ENCODE measurements around the gene FBLN2.

The FBLN2 gene

DNA sequence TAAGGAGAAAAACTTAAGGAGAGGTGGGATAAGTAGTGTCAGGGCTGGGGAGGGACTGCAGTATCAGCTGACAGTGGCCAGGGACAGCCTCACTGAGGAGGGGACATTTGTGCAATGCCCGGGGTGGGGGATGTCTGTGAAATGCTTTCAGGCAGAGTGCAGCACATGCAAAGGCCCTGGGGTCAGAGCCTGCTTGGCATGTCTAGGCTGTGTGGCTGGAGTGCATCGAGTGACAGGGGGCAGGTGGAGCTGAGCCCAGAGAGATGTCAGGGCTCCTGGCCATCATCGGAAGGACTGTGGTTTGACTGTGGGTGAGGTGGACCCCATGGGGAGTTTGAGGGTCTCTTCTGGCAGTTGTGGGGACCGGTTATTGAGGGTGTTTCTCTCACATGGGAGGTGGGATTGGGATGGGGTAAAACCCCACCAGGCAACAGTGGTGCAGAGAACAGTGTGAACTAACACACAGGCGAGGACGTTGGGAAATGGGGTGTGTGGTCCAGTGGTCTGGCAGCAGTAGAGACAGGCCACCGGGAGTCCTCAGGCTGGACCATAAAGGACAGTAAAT, 61.2 kb downstream of the FBLN2 start:
- DNase-seq: no peak

GRCh38 chr3:13611221-13611620, 62.3 kb downstream of the FBLN2 start:
- DNase-seq: no peak

DNA sequence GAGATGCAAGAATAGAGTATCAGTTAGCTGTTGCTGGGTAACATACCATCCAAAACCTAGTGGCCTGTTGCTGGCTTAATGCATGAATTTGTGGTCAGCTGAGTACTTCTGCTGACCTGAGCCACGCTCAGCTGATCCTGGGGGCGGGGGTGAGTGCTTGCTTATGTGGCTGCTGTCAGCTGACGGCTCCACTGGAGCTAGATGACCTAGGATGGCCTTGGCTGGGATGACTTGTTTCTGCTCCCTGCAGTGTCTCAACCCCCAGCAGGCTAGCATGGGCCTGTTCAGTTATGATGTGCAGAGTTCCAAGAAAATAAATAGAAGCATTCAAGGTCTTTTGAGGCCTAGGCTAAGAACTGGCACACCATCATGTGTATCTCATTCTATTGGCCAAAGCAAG, 63.9 kb downstream of the FBLN2 start:
- no peak for DNase-seq

DNA sequence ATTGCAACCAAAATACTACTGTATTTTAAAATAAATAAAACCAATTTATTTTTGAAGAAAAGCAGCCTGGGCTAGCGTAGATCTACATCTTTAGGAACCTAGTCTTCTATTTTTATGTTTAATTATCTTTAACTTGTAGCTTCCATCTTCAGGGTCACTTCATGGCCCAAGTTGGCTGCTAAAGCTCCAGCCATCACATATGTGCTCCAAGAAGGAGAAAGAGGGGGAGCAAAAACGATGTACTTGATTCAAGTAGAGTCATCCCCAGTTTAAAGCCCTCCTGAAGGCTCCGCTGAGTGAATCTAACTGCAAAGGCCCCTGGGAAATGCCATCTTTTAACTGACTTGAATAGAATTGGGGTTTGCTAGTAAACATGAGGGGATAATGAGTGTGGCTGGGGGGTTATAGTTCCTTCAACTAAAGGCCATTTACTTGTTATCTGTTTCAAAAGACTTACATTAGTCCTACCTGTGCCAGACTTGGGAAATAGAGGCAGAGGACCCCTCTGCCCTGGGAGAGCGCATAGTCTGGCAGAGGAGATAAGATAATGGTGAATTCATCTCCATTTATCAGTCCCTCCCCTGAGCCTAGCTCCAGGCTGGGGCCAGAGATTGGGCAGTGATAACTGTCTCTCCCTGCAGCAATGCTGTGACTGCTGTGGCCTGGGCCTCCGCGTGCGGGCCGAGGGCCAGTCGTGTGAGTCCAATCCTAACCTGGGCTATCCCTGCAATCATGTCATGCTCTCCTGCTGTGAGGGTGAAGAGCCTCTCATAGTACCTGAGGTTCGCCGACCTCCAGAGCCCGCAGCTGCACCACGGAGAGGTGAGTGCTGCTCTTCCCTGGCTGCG, 64.6 kb downstream of the FBLN2 start:
- DNase-seq: no peak

DNA sequence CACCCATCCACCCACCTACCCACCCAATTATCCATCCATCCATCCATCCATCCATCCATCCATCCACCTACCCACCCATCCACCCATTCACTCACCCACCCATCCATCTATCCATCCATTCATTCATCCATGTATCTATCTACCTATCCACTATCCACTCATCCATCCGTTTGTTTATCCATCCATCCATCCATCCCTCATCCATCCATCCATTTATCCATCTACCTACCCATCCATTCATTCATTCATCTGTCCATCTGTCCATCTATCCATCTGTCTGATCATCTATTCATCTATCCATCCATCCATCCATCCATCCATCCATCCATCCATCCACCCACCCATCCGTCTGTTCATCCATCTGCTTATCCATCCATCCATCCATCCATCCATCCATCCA, 65.7 kb downstream of the FBLN2 start:
- DNase-seq: no peak

- DNase-seq: no peak
Measured at GRCh38 chr3:13615019-13615528, 66.1 kb downstream of the FBLN2 start.

GRCh38 chr3:13616359-13616758, 67.4 kb downstream of the FBLN2 start:
- DNase-seq: no peak

GRCh38 chr3:13617097-13617738, 68.3 kb downstream of the FBLN2 start:
- DNase-seq: no peak

GRCh38 chr3:13617981-13618380, 69.1 kb downstream of the FBLN2 start:
- DNase-seq: no peak

- DNase-seq: no peak
Measured at GRCh38 chr3:13618836-13619235, 69.9 kb downstream of the FBLN2 start.

DNA sequence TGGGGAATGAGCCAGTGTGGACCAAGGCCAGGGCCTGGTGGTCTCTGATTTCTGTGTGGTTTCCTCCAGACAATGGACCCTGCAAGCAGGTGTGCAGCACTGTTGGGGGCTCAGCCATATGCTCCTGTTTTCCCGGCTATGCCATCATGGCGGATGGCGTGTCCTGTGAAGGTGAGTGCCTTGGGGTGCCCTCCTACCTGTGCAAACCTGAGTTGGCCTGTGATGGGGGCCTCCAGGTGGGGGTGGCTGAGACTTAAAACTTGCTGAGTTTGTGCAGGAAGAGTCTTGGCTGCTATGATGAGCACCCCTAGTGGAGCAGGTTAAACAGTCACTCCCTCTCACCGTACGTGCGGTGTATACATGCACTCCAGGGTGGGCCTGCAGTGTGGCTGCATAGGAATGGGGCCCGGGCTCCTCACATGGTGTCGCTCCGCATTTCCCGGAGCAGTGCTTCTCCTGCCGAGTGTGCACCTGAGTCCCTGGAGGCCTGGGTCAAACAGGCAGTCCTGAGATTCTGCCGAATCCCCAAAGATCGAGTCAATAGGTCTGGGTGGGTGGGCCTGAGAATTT, 70.8 kb downstream of the FBLN2 start:
- no peak for DNase-seq

DNA sequence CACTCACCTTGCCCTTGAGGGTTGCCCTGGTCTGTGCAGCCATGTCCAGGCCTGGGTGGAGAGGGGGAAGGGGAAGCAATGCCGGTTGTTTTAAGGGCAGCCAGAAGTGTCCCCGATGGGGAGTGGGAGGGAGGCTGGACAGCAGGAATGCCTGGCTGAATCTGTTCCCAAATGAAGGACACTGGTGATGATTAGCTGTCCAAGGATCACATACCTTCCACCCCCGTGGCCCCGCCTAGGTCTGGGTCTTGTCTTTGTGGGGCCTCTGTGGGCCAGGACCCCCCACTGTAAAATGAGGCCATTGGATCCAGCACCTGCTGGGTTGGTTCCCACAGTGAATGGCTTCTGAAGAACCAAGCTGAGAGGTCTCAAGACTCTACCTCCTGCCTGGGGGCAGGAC, 71.4 kb downstream of the FBLN2 start:
- DNase-seq: no peak

GRCh38 chr3:13620776-13621365, 71.9 kb downstream of the FBLN2 start:
- DNase-seq: no peak

DNA sequence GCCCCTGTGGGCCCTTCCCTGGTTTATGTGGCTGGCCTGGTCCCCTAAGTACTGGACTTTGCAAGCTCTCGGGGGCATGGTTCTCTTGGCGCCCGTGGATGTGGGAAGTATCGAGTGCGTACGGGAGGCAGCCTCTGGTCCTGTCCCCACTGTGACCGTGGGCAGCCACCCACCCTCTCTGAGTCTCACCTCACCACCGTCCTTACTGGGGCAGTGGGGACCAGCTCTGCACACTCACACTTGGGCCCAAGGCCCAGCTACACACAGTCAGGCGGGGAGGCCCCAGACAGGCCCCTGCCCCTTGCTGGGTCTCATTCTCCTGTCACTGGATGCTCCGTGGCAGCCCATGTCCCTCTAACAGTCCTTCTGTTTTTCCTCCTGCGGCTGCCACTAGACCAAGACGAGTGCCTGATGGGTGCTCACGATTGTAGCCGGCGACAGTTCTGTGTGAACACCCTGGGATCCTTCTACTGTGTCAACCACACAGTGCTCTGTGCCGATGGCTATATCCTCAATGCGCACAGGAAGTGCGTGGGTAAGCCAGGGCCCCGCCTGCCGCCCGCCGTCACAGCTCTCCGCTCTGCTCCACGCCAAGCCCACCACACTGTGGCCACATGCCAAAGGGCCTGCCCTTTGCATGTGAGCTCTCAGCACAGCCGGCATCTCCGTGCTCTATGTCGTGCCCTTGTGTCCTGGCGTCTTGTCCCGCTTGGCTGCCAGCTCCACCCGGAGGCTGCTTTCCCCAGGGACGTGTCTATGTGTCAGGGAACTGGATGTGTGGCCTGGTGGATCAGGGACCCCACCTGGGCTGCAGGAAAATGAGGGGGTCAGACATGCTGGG, 72.7 kb downstream of the FBLN2 start:
- no peak for DNase-seq

- DNase-seq: no peak
Measured at GRCh38 chr3:13622356-13622755, 73.4 kb downstream of the FBLN2 start.

- no peak for DNase-seq
Measured at GRCh38 chr3:13623101-13623654, 74.3 kb downstream of the FBLN2 start.

GRCh38 chr3:13624021-13624420, 75.1 kb downstream of the FBLN2 start:
- no peak for DNase-seq

DNA sequence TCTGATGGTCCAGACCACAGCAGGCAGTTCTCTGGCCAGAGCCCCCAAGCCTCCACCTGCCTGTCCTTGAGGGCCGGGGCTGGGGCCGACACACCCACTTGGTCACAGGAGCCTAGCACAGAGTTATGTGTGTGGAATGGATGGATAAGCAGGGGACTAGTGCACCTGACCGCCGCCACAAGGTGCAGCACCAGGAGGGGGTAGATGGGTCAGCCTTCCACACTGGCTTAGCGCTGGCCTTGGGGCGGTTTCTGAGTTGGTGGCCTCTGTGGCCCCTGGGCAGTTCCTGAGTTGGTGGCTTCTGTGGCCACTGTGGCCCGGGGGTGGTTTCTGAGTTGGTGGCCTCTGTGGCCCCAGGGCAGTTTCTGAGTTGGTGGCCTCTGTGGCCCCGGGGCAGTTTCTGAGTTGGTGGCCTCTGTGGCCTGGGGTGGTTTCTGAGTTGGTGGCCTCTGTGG, 75.8 kb downstream of the FBLN2 start:
- DNase-seq: no peak

GRCh38 chr3:13626396-13626795, 77.5 kb downstream of the FBLN2 start:
- no peak for DNase-seq

GRCh38 chr3:13626915-13627460, 78.1 kb downstream of the FBLN2 start:
- DNase-seq: no peak

- no peak for DNase-seq
Measured at GRCh38 chr3:13627681-13628080, 78.8 kb downstream of the FBLN2 start.

DNA sequence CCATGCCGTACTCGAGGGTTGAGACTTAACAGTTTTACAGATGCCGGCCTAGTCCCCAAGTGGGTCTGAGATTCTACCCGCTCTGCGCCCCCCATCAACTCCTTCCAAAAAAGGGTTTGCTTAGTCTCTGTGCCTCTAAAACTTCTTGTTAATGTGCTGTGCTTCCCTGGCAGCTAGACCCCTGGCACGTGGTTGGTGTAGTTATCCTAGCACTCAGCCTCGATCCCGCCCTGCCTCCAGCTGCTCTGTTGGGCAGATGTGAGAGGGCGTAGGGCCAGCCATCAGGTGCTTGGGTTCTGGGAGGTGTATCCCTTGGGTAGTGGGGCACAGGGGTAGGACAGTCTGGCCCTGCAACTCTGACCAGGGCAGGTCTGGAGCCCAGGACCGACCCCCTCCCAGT, 79.5 kb downstream of the FBLN2 start:
- no peak for DNase-seq
